SH-SY5Y (cell line): ENCODE results near the gene MRPL39.

ENCODE experiments used
- GATA2 ChIP-seq: IDR thresholded peaks from 2 replicates; pipeline ENCODE4 v1.6.1; 2011; ENCODE audit warnings: mild to moderate bottlenecking, low read depth, low read length
- GATA3 ChIP-seq: IDR thresholded peaks from 2 replicates; pipeline ENCODE4 v1.6.1; 2011; ENCODE audit warnings: low read depth, mild to moderate bottlenecking, low read length, moderate library complexity

MRPL39 gene

GRCh38 chr21:25566645-25567044 lies 40.6 kb downstream of the MRPL39 start:
- TF ChIP-seq GATA3: no peak
- TF ChIP-seq GATA2: no peak

GRCh38 chr21:25565272-25566211 lies 41.7 kb downstream of the MRPL39 start:
- TF ChIP-seq GATA3 (no peak), GATA2 (no peak)

- TF ChIP-seq GATA2 (no peak), GATA3 (no peak)
These were observed 42.8 kb downstream of the MRPL39 start for GRCh38 chr21:25564349-25564948.

- TF ChIP-seq GATA3: no peak
- TF ChIP-seq GATA2: no peak
These were observed 43.7 kb downstream of the MRPL39 start for GRCh38 chr21:25563361-25564116.

GRCh38 chr21:25562660-25563059 lies 44.6 kb downstream of the MRPL39 start:
- no peak for TF ChIP-seq GATA2
- no peak for TF ChIP-seq GATA3

GRCh38 chr21:25561668-25562641 lies 45.3 kb downstream of the MRPL39 start:
- TF ChIP-seq GATA3 (no peak), GATA2 (no peak)

GRCh38 chr21:25560891-25561290 lies 46.4 kb downstream of the MRPL39 start:
- TF ChIP-seq GATA3 (no peak), GATA2 (no peak)

GRCh38 chr21:25560271-25560685 lies 47.0 kb downstream of the MRPL39 start:
- no peak for TF ChIP-seq GATA2
- no peak for TF ChIP-seq GATA3

GRCh38 chr21:25559746-25560145 lies 47.5 kb downstream of the MRPL39 start:
- no peak for TF ChIP-seq GATA2
- TF ChIP-seq GATA3: no peak

GRCh38 chr21:25558123-25558522 lies 49.2 kb downstream of the MRPL39 start:
- no peak for TF ChIP-seq GATA2

- TF ChIP-seq GATA3 (no peak), GATA2 (no peak)
These were observed 50.1 kb downstream of the MRPL39 start for GRCh38 chr21:25557180-25557579.

GRCh38 chr21:25556091-25556490 lies 51.2 kb downstream of the MRPL39 start:
- no peak for TF ChIP-seq GATA3
- TF ChIP-seq GATA2: no peak

GRCh38 chr21:25555492-25555891 lies 51.8 kb downstream of the MRPL39 start:
- no peak for TF ChIP-seq GATA2
- TF ChIP-seq GATA3: no peak
